ENCODE measurements around the gene BCL2L2.

- TF ChIP-seq ZNF274 (IDR thresholded peaks at IDR 0.05; ENCODE audit: low read depth, low read length) (no peak), YY1 (IDR thresholded peaks at IDR 0.05; ENCODE audit: insufficient read depth, insufficient read length) (no peak), SUZ12 (IDR thresholded peaks at IDR 0.05; ENCODE audit: extremely low read depth, insufficient read depth, insufficient read length) (no peak)
These were observed 5.2 kb upstream of the BCL2L2 start for GRCh38 chr14:23301288-23301968.

Data from NT2/D1 (cell line).